Heart left ventricle (tissue), 13 donors: ENCODE measurements around the gene TEX26.
A peak's percentile ranks its signal among the peaks of the same experiment; 100 is the strongest.

Experiments
- CTCF ChIP-seq, 12 donors: fragments of 200-600 bp; sonication (generic) in 4 of 12; IDR thresholded peaks; one replicate each; pipeline versions ENCODE4 v1.5.0 to v1.8.0; 2018 to 2022; ENCODE audit warnings: antibody characterized with exemption in 12 of 12, mild to moderate bottlenecking in 5 of 12
- POLR2A ChIP-seq, 2 donors: fragments of 450-650 bp; IDR thresholded peaks; one replicate each; pipeline ENCODE4 v1.6.1; 2017; ENCODE audit warnings: antibody characterized with exemption in 2 of 2, mild to moderate bottlenecking in 2 of 2, moderate library complexity in 2 of 2
- donor health status: ischemic (EF 13 %, LVEDD 7.1; RV severe dilation, severe dysfunction).
- donor health status: DM: no; HTN: yes; CAD: no.
- donor health status: DM: no; HTN: no; CAD: no.
- donor health status: ischemic (EF 25% LVEDD 6.9; RV normal size, moderate dysfunction).
- donor health status: ischemic (EF 25% LVEDD 5.7; RV mildly dilated, moderate dysfunction).
- donor health status: ischemic (EF 35%, LVEDD 5.7; RV mildly dilated, moderate dysfunction).
- donor health status: nonischemic (EF 11% LVEDD 7.7; RV severe dilation, severe dysfunction).
- donor health status: DM: yes; HTN: yes; CAD: no.
- donor health status: PGD.
- donor health status: ischemic (EF 29% LVEDD 5.4; RV normal size, mild dysfunction).
- donor health status: nonischemic (EF 23%, LVEDD 6.1; RV moderate dilation, normal function).

DNA sequence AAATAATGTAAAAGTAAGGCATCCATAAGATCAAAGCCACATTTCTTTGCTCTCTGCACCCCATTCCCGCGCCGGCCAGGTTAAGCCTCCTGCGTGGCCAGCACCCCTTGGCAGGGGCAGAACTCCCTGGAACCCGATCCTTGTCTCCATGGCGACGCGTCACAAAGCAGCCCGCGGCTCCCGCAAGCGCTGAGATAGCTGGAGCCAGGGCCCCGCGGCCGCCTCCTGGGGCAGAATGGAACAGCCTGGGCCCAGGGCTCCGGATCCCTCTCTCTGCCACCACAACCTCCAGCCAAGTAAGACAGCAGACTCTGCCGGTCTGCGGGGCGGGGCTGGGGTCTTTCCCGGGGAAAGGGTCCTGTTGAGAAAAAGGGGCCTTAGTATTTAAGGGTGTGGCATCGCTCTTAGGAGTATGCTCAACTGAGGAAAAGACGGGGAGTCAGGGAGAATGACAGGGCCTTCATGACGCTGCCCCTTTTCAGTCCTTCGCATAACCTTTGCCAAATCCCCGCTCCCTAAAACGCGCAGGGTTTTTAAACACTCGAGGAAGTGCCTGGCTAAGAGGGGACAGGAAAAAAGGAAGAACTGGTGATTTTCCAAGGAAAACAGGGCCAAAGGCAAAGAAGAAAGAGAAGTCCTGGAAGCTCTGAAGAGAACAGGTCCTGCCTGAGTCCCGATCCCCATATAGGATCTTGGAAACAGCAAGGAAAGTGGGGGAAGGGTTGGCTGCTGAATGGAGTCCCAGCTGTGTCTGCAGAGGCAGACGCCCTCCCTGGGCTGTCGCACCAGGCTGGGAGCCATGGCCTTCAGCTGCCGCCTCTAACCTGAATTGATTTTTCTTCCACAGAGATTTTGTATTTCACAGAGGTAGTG, at the start of gene TEX26:
- TF ChIP-seq POLR2A (IDR thresholded peaks at IDR 0.05) (no peak), CTCF (IDR thresholded peaks at IDR 0.05) (peak in 1 of 12 donors; percentile 22)
